Ovary (tissue), 9 donors: ENCODE measurements around the gene ADCYAP1R1. TPM values are rescaled to one million over a fixed set of nuclear protein-coding genes. Genes with fewer than 3 reads are reported as not detected.

Source experiments
- DNase-seq, 5 donors: peaks; one replicate each; pipeline ENCODE4 v3.0.0-alpha.2; 2019 to 2020
- H3K27ac ChIP-seq, 2 donors: fragments of 200-600 bp; one replicate each; pipeline versions ENCODE4 v1.5.1 to v1.8.0; 2019 to 2022
- H3K27me3 ChIP-seq: fragments of 200-600 bp; one replicate; pipeline ENCODE4 v1.8.0; 2022
- H3K36me3 ChIP-seq: fragments of 200-600 bp; sonication (generic); one replicate; pipeline ENCODE4 v1.5.1; 2019
- H3K4me1 ChIP-seq: one replicate; pipeline ENCODE4 v1.8.1; 2013; ENCODE audit warnings: mild to moderate bottlenecking, moderate library complexity; ENCODE audit not compliant: insufficient read depth
- H3K4me3 ChIP-seq: fragments of 200-600 bp; sonication (generic); one replicate; pipeline ENCODE4 v1.5.1; 2017
- H3K9me3 ChIP-seq, 2 donors: fragments of 200-600 bp in 1 of 2; sonication (generic) in 1 of 2; one replicate each; pipeline versions ENCODE4 v1.5.1 to v1.8.1; 2013 to 2019; ENCODE audit warnings: mild to moderate bottlenecking in 1 of 2, moderate library complexity in 1 of 2
- CTCF ChIP-seq, 3 donors: fragments of 450-650 bp in 2 of 3; fragments of 200-600 bp in 1 of 3; IDR thresholded peaks; one replicate each; pipeline versions ENCODE4 v1.5.1 to v1.8.0; 2016 to 2022; ENCODE audit warnings: antibody characterized with exemption in 3 of 3, mild to moderate bottlenecking in 1 of 3
- EP300 ChIP-seq: sonication (generic); formaldehyde crosslinking; IDR thresholded peaks from one replicate; pipeline ENCODE4 v1.6.1; 2017; ENCODE audit warnings: antibody characterized with exemption
- POLR2A ChIP-seq: fragments of 450-650 bp; IDR thresholded peaks from one replicate; pipeline ENCODE4 v1.6.1; 2017; ENCODE audit warnings: antibody characterized with exemption, mild to moderate bottlenecking, moderate library complexity
- WGBS, 3 donors: extraction: QIAGEN DNeasy Blood & Tissue Kit in 1 of 3; methylation state at CpG; one replicate each; pipeline versions ENCODE4 v1.1.5 to v1.1.7; 2013 to 2017; 5-methylcytosine and 5-hydroxymethylcytosine counted together
- intact Hi-C, 4 donors: fragments of 100-400 bp; cut with DNase I; formaldehyde crosslinking; loops; one replicate each; pipeline versions ENCODE4 v1.11.0 to v1.15.1; 2022 to 2023
- polyA plus RNA-seq, 2 donors: library from polyadenylated mRNA; stranded (reverse); fragments of 200-250 nt in 1 of 2; fragments of 350-450 nt in 1 of 2; fragmentation: Illumina TruSeq in 1 of 2; extraction: RNeasy Lipid Tissue Mini Kit (QIAGEN cat#74804) in 1 of 2; gene quantifications; one replicate each; pipeline ENCODE4 v1.2.3, GENCODE V29; 2013 to 2014
- total RNA-seq, 7 donors: library from RNA; depleted of rRNA in 2 of 7; stranded (reverse); fragments of >200 nt in 2 of 7; fragmentation: NEBNext Ultra II Directional in 3 of 7; extraction: Animal tissue kit (Norgen Biotek cat#: 25700) in 3 of 7; gene quantifications; one replicate each; pipeline versions ENCODE4 v1.1.0 to v1.2.4, GENCODE V29; 2016 to 2023
- donor health status: DM: no; HTN: no; CAD: no; lungs with moderate emphysema.
- donor health status: DM: no; HTN: no; CAD: no.
- donor health status: Bipolar disorder and iron deficiency.
- donor health status: DM: yes; HTN: yes; CAD: no.
- donor health status: DM: no; HTN: no; CAD: no.
- donor health status: DM: yes; HTN: yes; CAD: no.

The ADCYAP1R1 gene
- total and polyA plus RNA-seq, 9 donors: 0.33 to 9.2 (median 5.0) TPM

- no peak for DNase-seq
- Histone ChIP-seq H3K9me3 (no peaks in the 10 kb centered on the region), H3K27ac (no peak overlapping the region), H3K27me3 (no peaks in the 10 kb centered on the region), H3K36me3 (no peaks in the 10 kb centered on the region), H3K4me3 (no peak overlapping the region), H3K4me1 (no peaks in the 10 kb centered on the region)
- TF ChIP-seq EP300 (no peak), POLR2A (no peak), CTCF (IDR thresholded peaks at IDR 0.05) (no peak)
- 63 to 76% (median 74%) methylated on average over 3 to 5 of the region's 5 CpGs for WGBS, 3 donors
- intact Hi-C loops: no loop called here
Measured at GRCh38 chr7:31073326-31074119, 21.4 kb downstream of the ADCYAP1R1 start.

GRCh38 chr7:31074120-31074383 lies 21.9 kb downstream of the ADCYAP1R1 start:
- no peak overlapping the region for H3K4me3 ChIP-seq
- no peak overlapping the region for H3K27ac ChIP-seq
- DNase-seq: no peak
- no peaks in the 10 kb centered on the region for H3K4me1 ChIP-seq
- H3K36me3 ChIP-seq: no peaks in the 10 kb centered on the region
- no peak for TF ChIP-seq POLR2A
- TF ChIP-seq CTCF (IDR thresholded peaks at IDR 0.05): no peak
- no peak for TF ChIP-seq EP300
- H3K9me3 ChIP-seq: no peaks in the 10 kb centered on the region
- H3K27me3 ChIP-seq: no peaks in the 10 kb centered on the region
- intact Hi-C loops: no loop called here
- 89 to 90% (median 90%) methylated on average over 6 of the region's 6 CpGs for WGBS, 3 donors

DNA sequence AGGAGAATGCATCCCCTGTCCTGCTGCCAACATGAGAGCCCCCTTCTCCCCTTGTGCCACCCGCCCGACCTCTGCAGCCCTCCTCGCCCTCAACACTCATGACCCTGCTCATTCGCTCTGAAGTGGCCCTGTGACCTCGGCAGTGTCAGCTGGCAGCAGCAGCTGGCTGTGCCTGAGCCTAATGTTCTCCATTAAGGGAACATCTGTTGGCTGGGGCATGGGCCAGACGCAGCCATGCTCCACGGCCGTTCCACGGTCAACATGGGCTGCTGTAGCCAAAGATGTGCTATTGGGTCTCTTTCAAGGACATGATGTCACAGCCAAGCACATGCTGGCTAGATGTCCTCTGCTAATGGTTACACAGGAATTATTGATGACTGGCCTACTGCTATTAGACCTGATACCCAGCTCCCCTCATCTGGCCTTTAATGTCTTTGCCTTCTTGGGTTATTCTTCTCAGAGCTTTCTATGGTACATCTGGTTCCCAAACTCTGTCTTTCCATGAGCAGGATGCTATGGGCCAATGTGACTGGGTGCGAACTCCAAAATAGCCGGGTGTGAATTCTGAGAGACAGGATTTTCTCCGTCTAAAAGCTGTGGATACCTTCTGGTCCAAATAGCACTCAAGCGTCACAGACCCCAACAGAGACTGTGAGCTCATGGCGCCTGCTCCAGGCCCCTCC lies 22.4 kb downstream of the ADCYAP1R1 start:
- 61 to 80% (median 69%) methylated on average over 13 to 14 of the region's 14 CpGs for WGBS, 3 donors

GRCh38 chr7:31075086-31075405 lies 22.9 kb downstream of the ADCYAP1R1 start:
- no peaks in the 10 kb centered on the region for H3K4me1 ChIP-seq
- no peak overlapping the region for H3K4me3 ChIP-seq
- TF ChIP-seq EP300 (no peak), POLR2A (no peak), CTCF (IDR thresholded peaks at IDR 0.05) (no peak)
- H3K27me3 ChIP-seq: no peaks in the 10 kb centered on the region
- DNase-seq: no peak
- intact Hi-C loops: no loop called here
- WGBS, 3 donors: 94% methylated on average over 5 of the region's 5 CpGs
- no peak overlapping the region for H3K27ac ChIP-seq
- H3K9me3 ChIP-seq: no peaks in the 10 kb centered on the region
- H3K36me3 ChIP-seq: no peaks in the 10 kb centered on the region

More for the DNA sequence above, 22.4 kb downstream of the ADCYAP1R1 start:
- intact Hi-C loops: no loop called here
- no peak for TF ChIP-seq POLR2A
- TF ChIP-seq CTCF (IDR thresholded peaks at IDR 0.05): no peak
- no peak for TF ChIP-seq EP300
- peak in 2 of 5 donors; percentile 58 to 60 for DNase-seq
- Histone ChIP-seq H3K9me3 (no peaks in the 10 kb centered on the region), H3K4me1 (no peaks in the 10 kb centered on the region), H3K36me3 (no peaks in the 10 kb centered on the region), H3K27ac (no peak overlapping the region), H3K27me3 (no peaks in the 10 kb centered on the region), H3K4me3 (no peak overlapping the region)
